ENCODE data around the gene RPP21.

The RPP21 gene

GRCh38 chr6:30394139-30394538 lies 49.2 kb downstream of the RPP21 start:
- TF ChIP-seq ZFP3 (tag by site-specific recombination; IDR thresholded peaks at IDR 0.05; ENCODE audit: low read depth) (no peak), ZNF157 (tag by site-specific recombination; IDR thresholded peaks at IDR 0.05) (no peak), ZIC2 (tag by site-specific recombination; IDR thresholded peaks at IDR 0.05) (0 out of 2 replicates have a peak, but pooled peaks have one; percentile 27)
- no peaks in the 10 kb centered on the region for H3K4me1 ChIP-seq (ENCODE audit: control insufficient read depth, insufficient read depth, low read length)
- H3K4me3 ChIP-seq (ENCODE audit: low read depth, low read length) = no peak overlapping the region
- H3K36me3 ChIP-seq (ENCODE audit: control insufficient read depth in 2 of 2, insufficient read depth in 1 of 2, low read length in 2 of 2) = no peaks in the 10 kb centered on the region
- ChIA-PET CTCF (interaction anchor here (0.6 to 1.7 kb wide), 7 partner anchors 36 to 174 kb away, joined by 3 to 5 read pairs (median 4); no protein-coding TSS in a partner anchor), POLR2A (no interaction called here)
- H3K9me3 ChIP-seq (ENCODE audit: control insufficient read depth, insufficient read depth, low read depth, low read length) = no peaks in the 10 kb centered on the region
- no peak overlapping the region for H3K27ac ChIP-seq (ENCODE audit: extremely low read depth, low read depth, low read length)
